Prostate gland (tissue), 2 donors: ENCODE results near the gene UBAC2.

Source experiments
- POLR2A ChIP-seq: fragments of 450-650 bp; IDR thresholded peaks from one replicate; pipeline ENCODE4 v1.6.1; 2016; ENCODE audit warnings: antibody characterized with exemption, mild to moderate bottlenecking
- TF ChIP-seq, protein P1 (sequence below), 4 experiments: fragments of 200-600 bp in 2 of 4; fragments of 450-650 bp in 2 of 4; sonication (generic) in 2 of 4; IDR thresholded peaks; 1 replicate in 3 of 4; 2 replicates in 1 of 4; pipeline ENCODE4 v1.5.1; 2016 to 2019; ENCODE audit warnings: antibody characterized with exemption in 4 of 4, mild to moderate bottlenecking in 2 of 4, moderate library complexity in 2 of 4

DNA sequence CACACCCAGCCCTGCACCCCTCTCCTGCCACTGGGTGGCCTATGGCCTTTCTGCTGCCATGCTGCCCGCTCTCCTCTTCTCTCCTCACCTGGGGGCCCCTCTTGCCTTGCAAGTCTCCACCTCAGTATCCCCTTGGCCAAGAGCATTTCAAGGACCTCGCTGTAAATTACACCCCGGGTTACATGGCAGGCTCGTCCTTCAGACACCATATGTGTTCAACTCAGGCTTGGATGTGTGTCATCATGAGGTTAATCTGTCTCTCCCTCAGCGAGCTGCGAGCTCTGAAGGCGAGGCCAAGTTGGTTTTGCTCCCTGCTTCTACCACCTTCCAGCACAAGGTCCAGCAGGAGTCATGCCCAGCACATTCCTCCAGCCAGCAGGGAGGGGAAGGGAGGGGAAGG, 225.8 kb downstream of the UBAC2 start:
- TF ChIP-seq, protein P1, sequence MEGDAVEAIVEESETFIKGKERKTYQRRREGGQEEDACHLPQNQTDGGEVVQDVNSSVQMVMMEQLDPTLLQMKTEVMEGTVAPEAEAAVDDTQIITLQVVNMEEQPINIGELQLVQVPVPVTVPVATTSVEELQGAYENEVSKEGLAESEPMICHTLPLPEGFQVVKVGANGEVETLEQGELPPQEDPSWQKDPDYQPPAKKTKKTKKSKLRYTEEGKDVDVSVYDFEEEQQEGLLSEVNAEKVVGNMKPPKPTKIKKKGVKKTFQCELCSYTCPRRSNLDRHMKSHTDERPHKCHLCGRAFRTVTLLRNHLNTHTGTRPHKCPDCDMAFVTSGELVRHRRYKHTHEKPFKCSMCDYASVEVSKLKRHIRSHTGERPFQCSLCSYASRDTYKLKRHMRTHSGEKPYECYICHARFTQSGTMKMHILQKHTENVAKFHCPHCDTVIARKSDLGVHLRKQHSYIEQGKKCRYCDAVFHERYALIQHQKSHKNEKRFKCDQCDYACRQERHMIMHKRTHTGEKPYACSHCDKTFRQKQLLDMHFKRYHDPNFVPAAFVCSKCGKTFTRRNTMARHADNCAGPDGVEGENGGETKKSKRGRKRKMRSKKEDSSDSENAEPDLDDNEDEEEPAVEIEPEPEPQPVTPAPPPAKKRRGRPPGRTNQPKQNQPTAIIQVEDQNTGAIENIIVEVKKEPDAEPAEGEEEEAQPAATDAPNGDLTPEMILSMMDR (IDR thresholded peaks at IDR 0.05): no peak
- TF ChIP-seq POLR2A: no peak
